ENCODE measurements around the gene ZNF669. TPM values are rescaled to one million over a fixed set of nuclear protein-coding genes. Genes with fewer than 3 reads are reported as not detected.

The ZNF669 gene
- total RNA-seq, 1 experiment from 2014 or later, result 7.2 TPM

- Histone ChIP-seq H2AFZ (ENCODE audit: low read depth, low read length, poor library complexity, severe bottlenecking) (no peak overlapping the region), H3K4me3 (replicated peaks in 1 of 2; ENCODE audit: low read depth in 1 of 2, low read length in 2 of 2) (no peak overlapping the region), H3K9ac (ENCODE audit: low read length) (no peak overlapping the region), H3K27ac (ENCODE audit: low read depth, low read length) (no peak overlapping the region), H3K4me2 (ENCODE audit: low read length) (no peak overlapping the region), H4K20me1 (ENCODE audit: insufficient read depth) (no peaks in the 10 kb centered on the region), H3K4me1 (ENCODE audit: control insufficient read depth in 1 of 2, insufficient read depth in 2 of 2, low read length in 2 of 2) (peaks cover 0 to 15% of the 10 kb centered on the region in 2 experiments; a peak in 1 of 4 replicates), H3K9me2 (ENCODE audit: insufficient read depth) (no peaks in the 10 kb centered on the region), H3K36me3 (ENCODE audit: control insufficient read depth in 1 of 2, insufficient read depth in 2 of 2, low read length in 2 of 2) (no peaks in the 10 kb centered on the region), H3K27me3 (ENCODE audit: insufficient read depth, low read length) (no peaks in the 10 kb centered on the region), H3K79me2 (ENCODE audit: insufficient read depth, low read length) (no peaks in the 10 kb centered on the region), H3K9me3 (ENCODE audit: control insufficient read depth in 1 of 2, insufficient read depth in 1 of 2, low read depth in 1 of 2, low read length in 2 of 2) (no peaks in the 10 kb centered on the region)
- no TSS peak for BruUV-seq (replicated peaks)
- ChIA-PET CTCF (no interaction called here), POLR2A (no interaction called here), RAD21 (ENCODE audit: low non-redundant PET in 1 of 2, low total read pairs in 2 of 2, uncharacterized antibody in 2 of 2, unreplicated experiment in 2 of 2) (no interaction called here)
- DNase-seq (ENCODE audit: low read depth, low spot score), result no peak
- no peak for ATAC-seq
- intact Hi-C loops (cut with micrococcal nuclease), result no loop called here
- TF ChIP-seq ELF1 (IDR thresholded peaks at IDR 0.05; ENCODE audit: borderline replicate concordance, low read depth) (no peak), ZFX (IDR thresholded peaks at IDR 0.05) (no peak), JUND (IDR thresholded peaks at IDR 0.05) (no peak), MAX (IDR thresholded peaks at IDR 0.05) (no peak), SRF (IDR thresholded peaks at IDR 0.05; ENCODE audit: low read depth) (no peak), YY1 (IDR thresholded peaks at IDR 0.05; ENCODE audit: extremely low read depth, insufficient replicate concordance, low read depth, low read length) (no peak), CTCF (IDR thresholded peaks at IDR 0.05 in 2 of 3, conservative IDR thresholded peaks at IDR 0.05 in 1 of 3; ENCODE audit: borderline replicate concordance in 1 of 3, insufficient read depth in 1 of 3, low read depth in 2 of 3, low read length in 2 of 3) (no peak), REST (IDR thresholded peaks at IDR 0.05; ENCODE audit: low read depth) (no peak), POLR2AphosphoS5 (IDR thresholded peaks at IDR 0.05; ENCODE audit: low read depth, low read length) (no peak), FOSL1 (IDR thresholded peaks at IDR 0.05; ENCODE audit: low read depth) (no peak), POLR2A (IDR thresholded peaks at IDR 0.05; ENCODE audit: borderline replicate concordance, extremely low read depth, insufficient read depth, insufficient read length) (no peak), CBX3 (IDR thresholded peaks at IDR 0.05; ENCODE audit: low read depth) (no peak), SIN3A (IDR thresholded peaks at IDR 0.05; ENCODE audit: low read depth) (no peak), EGR1 (IDR thresholded peaks at IDR 0.05; ENCODE audit: low read depth) (no peak), RAD21 (IDR thresholded peaks at IDR 0.05; ENCODE audit: low read depth) (no peak), ZBTB33 (IDR thresholded peaks at IDR 0.05; ENCODE audit: extremely low read depth, insufficient replicate concordance, low read length) (no peak), ZNF274 (IDR thresholded peaks at IDR 0.05; ENCODE audit: low read depth, low read length) (no peak), EZH2phosphoT487 (IDR thresholded peaks at IDR 0.05; ENCODE audit: borderline replicate concordance) (no peak)
Measured at GRCh38 chr1:247113733-247114271, 9.6 kb upstream of the ZNF669 start.

All from HCT116 (cell line).